Stomach (tissue), 4 donors: ENCODE results near the gene THBD.

Experiments
- CTCF ChIP-seq, 7 experiments: fragments of 450-650 bp in 4 of 7; fragments of 200-600 bp in 3 of 7; sonication (generic) in 3 of 7; IDR thresholded peaks; one replicate each; pipeline ENCODE4 v1.5.1; 2016 to 2019; ENCODE audit warnings: antibody characterized with exemption in 7 of 7, control low read depth in 2 of 7, mild to moderate bottlenecking in 1 of 7
- POLR2A ChIP-seq, 4 donors: fragments of 450-650 bp; IDR thresholded peaks; one replicate each; pipeline ENCODE4 v1.6.1; 2016; ENCODE audit warnings: antibody characterized with exemption in 4 of 4, control low read depth in 2 of 4, mild to moderate bottlenecking in 1 of 4, moderate library complexity in 1 of 4

- TF ChIP-seq CTCF (IDR thresholded peaks at IDR 0.05), result no peak
- no peak for TF ChIP-seq POLR2A (IDR thresholded peaks at IDR 0.05)
Observed at GRCh38 chr20:23086931-23087411, 37.5 kb upstream of the THBD start.
